ENCODE measurements around the gene VAMP3.

DNA sequence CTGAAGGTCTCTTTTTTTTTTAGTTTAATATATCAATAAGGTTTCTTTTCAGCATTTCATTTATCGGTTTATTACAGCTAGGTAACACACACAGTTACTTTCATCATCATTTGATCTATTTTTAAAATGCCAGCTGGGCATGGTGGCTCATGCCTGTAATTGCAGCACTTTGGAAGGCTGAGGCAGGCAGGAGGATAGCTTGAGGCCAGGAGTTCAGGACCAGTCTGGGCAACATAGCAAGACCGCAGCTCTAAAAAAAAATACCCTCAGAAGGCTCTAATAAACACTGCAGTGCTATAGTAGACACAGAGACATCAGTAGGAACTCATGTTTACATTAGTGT is 48.5 kb upstream of the VAMP3 start:
- TF ChIP-seq, protein P1, sequence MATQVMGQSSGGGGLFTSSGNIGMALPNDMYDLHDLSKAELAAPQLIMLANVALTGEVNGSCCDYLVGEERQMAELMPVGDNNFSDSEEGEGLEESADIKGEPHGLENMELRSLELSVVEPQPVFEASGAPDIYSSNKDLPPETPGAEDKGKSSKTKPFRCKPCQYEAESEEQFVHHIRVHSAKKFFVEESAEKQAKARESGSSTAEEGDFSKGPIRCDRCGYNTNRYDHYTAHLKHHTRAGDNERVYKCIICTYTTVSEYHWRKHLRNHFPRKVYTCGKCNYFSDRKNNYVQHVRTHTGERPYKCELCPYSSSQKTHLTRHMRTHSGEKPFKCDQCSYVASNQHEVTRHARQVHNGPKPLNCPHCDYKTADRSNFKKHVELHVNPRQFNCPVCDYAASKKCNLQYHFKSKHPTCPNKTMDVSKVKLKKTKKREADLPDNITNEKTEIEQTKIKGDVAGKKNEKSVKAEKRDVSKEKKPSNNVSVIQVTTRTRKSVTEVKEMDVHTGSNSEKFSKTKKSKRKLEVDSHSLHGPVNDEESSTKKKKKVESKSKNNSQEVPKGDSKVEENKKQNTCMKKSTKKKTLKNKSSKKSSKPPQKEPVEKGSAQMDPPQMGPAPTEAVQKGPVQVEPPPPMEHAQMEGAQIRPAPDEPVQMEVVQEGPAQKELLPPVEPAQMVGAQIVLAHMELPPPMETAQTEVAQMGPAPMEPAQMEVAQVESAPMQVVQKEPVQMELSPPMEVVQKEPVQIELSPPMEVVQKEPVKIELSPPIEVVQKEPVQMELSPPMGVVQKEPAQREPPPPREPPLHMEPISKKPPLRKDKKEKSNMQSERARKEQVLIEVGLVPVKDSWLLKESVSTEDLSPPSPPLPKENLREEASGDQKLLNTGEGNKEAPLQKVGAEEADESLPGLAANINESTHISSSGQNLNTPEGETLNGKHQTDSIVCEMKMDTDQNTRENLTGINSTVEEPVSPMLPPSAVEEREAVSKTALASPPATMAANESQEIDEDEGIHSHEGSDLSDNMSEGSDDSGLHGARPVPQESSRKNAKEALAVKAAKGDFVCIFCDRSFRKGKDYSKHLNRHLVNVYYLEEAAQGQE (tag by site-specific recombination; IDR thresholded peaks at IDR 0.05) = no peak
- TF ChIP-seq SALL2 (tag by site-specific recombination; IDR thresholded peaks at IDR 0.05; ENCODE audit: borderline replicate concordance) = no peak
- TF ChIP-seq, protein P2, sequence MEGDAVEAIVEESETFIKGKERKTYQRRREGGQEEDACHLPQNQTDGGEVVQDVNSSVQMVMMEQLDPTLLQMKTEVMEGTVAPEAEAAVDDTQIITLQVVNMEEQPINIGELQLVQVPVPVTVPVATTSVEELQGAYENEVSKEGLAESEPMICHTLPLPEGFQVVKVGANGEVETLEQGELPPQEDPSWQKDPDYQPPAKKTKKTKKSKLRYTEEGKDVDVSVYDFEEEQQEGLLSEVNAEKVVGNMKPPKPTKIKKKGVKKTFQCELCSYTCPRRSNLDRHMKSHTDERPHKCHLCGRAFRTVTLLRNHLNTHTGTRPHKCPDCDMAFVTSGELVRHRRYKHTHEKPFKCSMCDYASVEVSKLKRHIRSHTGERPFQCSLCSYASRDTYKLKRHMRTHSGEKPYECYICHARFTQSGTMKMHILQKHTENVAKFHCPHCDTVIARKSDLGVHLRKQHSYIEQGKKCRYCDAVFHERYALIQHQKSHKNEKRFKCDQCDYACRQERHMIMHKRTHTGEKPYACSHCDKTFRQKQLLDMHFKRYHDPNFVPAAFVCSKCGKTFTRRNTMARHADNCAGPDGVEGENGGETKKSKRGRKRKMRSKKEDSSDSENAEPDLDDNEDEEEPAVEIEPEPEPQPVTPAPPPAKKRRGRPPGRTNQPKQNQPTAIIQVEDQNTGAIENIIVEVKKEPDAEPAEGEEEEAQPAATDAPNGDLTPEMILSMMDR (tag by site-specific recombination; IDR thresholded peaks at IDR 0.05) = no peak
- TF ChIP-seq IKZF3 (tag by site-specific recombination; IDR thresholded peaks at IDR 0.05) = no peak
- TF ChIP-seq, protein P3, sequence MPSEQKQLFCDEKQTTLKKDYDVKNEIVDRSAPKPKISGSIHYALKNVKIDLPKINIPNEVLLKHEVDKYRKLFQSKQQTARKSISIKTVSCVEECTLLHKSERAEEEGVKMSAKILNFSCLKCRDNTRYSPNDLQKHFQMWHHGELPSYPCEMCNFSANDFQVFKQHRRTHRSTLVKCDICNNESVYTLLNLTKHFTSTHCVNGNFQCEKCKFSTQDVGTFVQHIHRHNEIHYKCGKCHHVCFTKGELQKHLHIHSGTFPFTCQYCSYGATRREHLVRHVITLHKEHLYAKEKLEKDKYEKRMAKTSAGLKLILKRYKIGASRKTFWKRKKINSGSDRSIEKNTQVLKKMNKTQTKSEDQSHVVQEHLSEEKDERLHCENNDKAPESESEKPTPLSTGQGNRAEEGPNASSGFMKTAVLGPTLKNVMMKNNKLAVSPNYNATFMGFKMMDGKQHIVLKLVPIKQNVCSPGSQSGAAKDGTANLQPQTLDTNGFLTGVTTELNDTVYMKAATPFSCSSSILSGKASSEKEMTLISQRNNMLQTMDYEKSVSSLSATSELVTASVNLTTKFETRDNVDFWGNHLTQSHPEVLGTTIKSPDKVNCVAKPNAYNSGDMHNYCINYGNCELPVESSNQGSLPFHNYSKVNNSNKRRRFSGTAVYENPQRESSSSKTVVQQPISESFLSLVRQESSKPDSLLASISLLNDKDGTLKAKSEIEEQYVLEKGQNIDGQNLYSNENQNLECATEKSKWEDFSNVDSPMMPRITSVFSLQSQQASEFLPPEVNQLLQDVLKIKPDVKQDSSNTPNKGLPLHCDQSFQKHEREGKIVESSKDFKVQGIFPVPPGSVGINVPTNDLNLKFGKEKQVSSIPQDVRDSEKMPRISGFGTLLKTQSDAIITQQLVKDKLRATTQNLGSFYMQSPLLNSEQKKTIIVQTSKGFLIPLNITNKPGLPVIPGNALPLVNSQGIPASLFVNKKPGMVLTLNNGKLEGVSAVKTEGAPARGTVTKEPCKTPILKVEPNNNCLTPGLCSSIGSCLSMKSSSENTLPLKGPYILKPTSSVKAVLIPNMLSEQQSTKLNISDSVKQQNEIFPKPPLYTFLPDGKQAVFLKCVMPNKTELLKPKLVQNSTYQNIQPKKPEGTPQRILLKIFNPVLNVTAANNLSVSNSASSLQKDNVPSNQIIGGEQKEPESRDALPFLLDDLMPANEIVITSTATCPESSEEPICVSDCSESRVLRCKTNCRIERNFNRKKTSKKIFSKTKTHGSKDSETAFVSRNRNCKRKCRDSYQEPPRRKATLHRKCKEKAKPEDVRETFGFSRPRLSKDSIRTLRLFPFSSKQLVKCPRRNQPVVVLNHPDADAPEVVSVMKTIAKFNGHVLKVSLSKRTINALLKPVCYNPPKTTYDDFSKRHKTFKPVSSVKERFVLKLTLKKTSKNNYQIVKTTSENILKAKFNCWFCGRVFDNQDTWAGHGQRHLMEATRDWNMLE (tag by site-specific recombination; conservative IDR thresholded peaks at IDR 0.05; ENCODE audit: low read depth) = no peak
- TF ChIP-seq BCL11A (tag by site-specific recombination; IDR thresholded peaks at IDR 0.05; ENCODE audit: low read depth) = no peak
- no peak for TF ChIP-seq ZNF791 (tag by site-specific recombination; IDR thresholded peaks at IDR 0.05)
- TF ChIP-seq ZNF341 (tag by site-specific recombination; IDR thresholded peaks at IDR 0.05; ENCODE audit: low read depth) = no peak
- no peak for TF ChIP-seq ZNF274 (IDR thresholded peaks at IDR 0.05; ENCODE audit: low read length)
- TF ChIP-seq ZNF274 (tag by site-specific recombination; IDR thresholded peaks at IDR 0.05; ENCODE audit: borderline replicate concordance) = no peak
- TF ChIP-seq ZNF132 (tag by site-specific recombination; IDR thresholded peaks at IDR 0.05; ENCODE audit: borderline replicate concordance) = no peak

All from HEK293 (cell line).